OCI-LY7 (cell line): ENCODE data around the gene MAN1A1. TPM values are rescaled to one million over a fixed set of nuclear protein-coding genes. Genes with fewer than 3 reads are reported as not detected.

Source experiments
- BruUV-seq: library from RNA; stranded (reverse); fragments of 400-500 nt; replicated peaks from 2 replicates; lab custom pipeline; 2021; lab: Mats Ljungman, UMichigan
- CTCF ChIA-PET: fragments of 300-600 bp; sonication (Branson Sonifier 250); formaldehyde crosslinking; loops from one replicate; lab custom pipeline; 2022; ENCODE audit warnings: antibody characterized with exemption; ENCODE audit not compliant: unreplicated experiment; lab: Charles Lee
- POLR2A ChIA-PET: fragments of 300-600 bp; sonication (Branson Sonifier 250); formaldehyde crosslinking; loops from one replicate; lab custom pipeline; 2022; ENCODE audit warnings: antibody characterized with exemption; lab: Charles Lee
- DNase-seq: peaks from one replicate; pipeline ENCODE4 v3.0.0-alpha.2; 2015; ENCODE audit warnings: low spot score
- H2AFZ ChIP-seq: fragments of 200-600 bp; sonication (generic), shearing (Covaris generic); 2 replicates; pipeline ENCODE4 v1.6.1; 2014; ENCODE audit warnings: mild to moderate bottlenecking, antibody characterized with exemption, low read length, moderate library complexity
- H3K27ac ChIP-seq: fragments of 200-600 bp; sonication (generic); 2 replicates; pipeline ENCODE4 v1.5.1; 2014; ENCODE audit warnings: mixed run types, low read depth, mild to moderate bottlenecking, moderate library complexity, low read length, inconsistent platforms; ENCODE audit not compliant: poor library complexity, severe bottlenecking
- H3K36me3 ChIP-seq: fragments of 200-600 bp; sonication (generic); 2 replicates; pipeline ENCODE4 v1.6.1; 2014; ENCODE audit warnings: mild to moderate bottlenecking, antibody characterized with exemption, low read length, moderate library complexity, mixed read lengths; ENCODE audit not compliant: insufficient read depth
- H3K4me1 ChIP-seq: fragments of 200-600 bp; sonication (generic); 2 replicates; pipeline ENCODE4 v1.5.1; 2014; ENCODE audit warnings: mild to moderate bottlenecking, low read length; ENCODE audit not compliant: insufficient read depth, poor library complexity, severe bottlenecking
- H3K4me2 ChIP-seq: fragments of 200-600 bp; sonication (generic); 2 replicates; pipeline ENCODE4 v1.6.1; 2014; ENCODE audit warnings: mild to moderate bottlenecking, low read length
- H3K4me3 ChIP-seq: fragments of 200-600 bp; sonication (generic); 2 replicates; pipeline ENCODE4 v1.5.1; 2014; ENCODE audit warnings: mild to moderate bottlenecking, low read depth, low read length; ENCODE audit not compliant: poor library complexity, severe bottlenecking
- H3K79me2 ChIP-seq: fragments of 200-600 bp; sonication (generic); 2 replicates; pipeline ENCODE4 v1.6.1; 2016; ENCODE audit warnings: low read depth, mild to moderate bottlenecking, low read length, moderate library complexity, mixed read lengths; ENCODE audit not compliant: insufficient read depth
- H3K9me2 ChIP-seq: fragments of 200-600 bp; sonication (generic); 2 replicates; pipeline ENCODE4 v1.6.1; 2016; ENCODE audit warnings: mild to moderate bottlenecking, low read length, mixed read lengths; ENCODE audit not compliant: insufficient read depth
- H3K9me3 ChIP-seq: fragments of 200-600 bp; sonication (generic); 2 replicates; pipeline ENCODE4 v1.6.1; 2014; ENCODE audit warnings: mild to moderate bottlenecking, mixed run types, low read length, mixed read lengths
- H4K20me1 ChIP-seq: fragments of 200-600 bp; sonication (generic); 2 replicates; pipeline ENCODE4 v1.6.1; 2014; ENCODE audit warnings: mild to moderate bottlenecking, antibody characterized with exemption, low read length, moderate library complexity, mixed read lengths; ENCODE audit not compliant: insufficient read depth
- CTCF ChIP-seq: fragments of 200-600 bp; sonication (generic); conservative IDR thresholded peaks from 2 replicates; pipeline ENCODE4 v1.5.1; 2014; ENCODE audit warnings: mild to moderate bottlenecking, antibody characterized with exemption, low read length, moderate library complexity, mixed read lengths
- EZH2phosphoT487 ChIP-seq: fragments of 200-600 bp; sonication (generic); IDR thresholded peaks from 2 replicates; pipeline ENCODE4 v1.6.1; 2018; ENCODE audit warnings: low read depth, borderline replicate concordance, mild to moderate bottlenecking, mixed run types, antibody characterized with exemption, low read length, moderate library complexity, mixed read lengths
- intact Hi-C: fragments of 100-400 bp; cut with micrococcal nuclease; formaldehyde crosslinking; loops from one replicate; pipeline ENCODE4 v1.10.0; 2022; ENCODE audit not compliant: unreplicated experiment
- total RNA-seq, 2 experiments: library from RNA; depleted of rRNA in 1 of 2; stranded (reverse); fragments of >200 nt in 1 of 2; shearing (Covaris generic) in 1 of 2; gene quantifications; 2 replicates each; pipeline ENCODE4 v1.2.3, GENCODE V29; 2014 to 2022

Gene MAN1A1
- total RNA-seq, 2 experiments from 2014 or later = 72.4 to 74.3 TPM

GRCh38 chr6:119174879-119175817, 174.4 kb downstream of the MAN1A1 start:
- Histone ChIP-seq H3K79me2 (no peaks in the 10 kb centered on the region), H3K27ac (no peak overlapping the region), H3K4me3 (no peak overlapping the region), H4K20me1 (no peaks in the 10 kb centered on the region), H3K9me3 (no peaks in the 10 kb centered on the region), H2AFZ (no peak overlapping the region), H3K36me3 (peaks cover 49% of the 10 kb centered on the region), H3K4me1 (no peaks in the 10 kb centered on the region), H3K4me2 (no peak overlapping the region), H3K9me2 (no peaks in the 10 kb centered on the region)
- POLR2A ChIA-PET = interaction anchor here (0.7 to 1.0 kb wide), 2 partner anchors 25 to 29 kb away, joined by 3 read pairs; no protein-coding TSS in a partner anchor
- intact Hi-C loops = no loop called here
- no TSS peak for BruUV-seq
- TF ChIP-seq CTCF (no peak), EZH2phosphoT487 (no peak)
- CTCF ChIA-PET = no interaction called here
- no peak for DNase-seq

DNA sequence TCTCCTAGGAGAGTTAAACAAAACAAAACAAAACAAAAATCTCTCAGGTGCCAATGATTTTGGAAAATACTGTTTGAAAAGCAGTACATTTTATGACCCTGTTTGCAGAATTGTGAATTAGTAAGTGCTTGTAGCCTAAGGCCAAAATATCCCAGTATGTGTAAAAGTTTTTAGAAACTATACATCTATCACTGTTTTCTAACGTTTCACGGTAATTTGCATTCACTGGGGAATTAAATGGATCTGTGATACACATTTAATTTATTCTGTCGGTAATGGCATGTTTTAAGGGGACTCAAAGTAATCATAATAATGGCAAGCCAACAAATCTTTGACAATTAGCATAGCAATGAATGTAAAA, 175.5 kb downstream of the MAN1A1 start:
- Histone ChIP-seq H3K4me1 (no peaks in the 10 kb centered on the region), H3K36me3 (peaks cover 38% of the 10 kb centered on the region), H3K9me3 (no peaks in the 10 kb centered on the region), H4K20me1 (no peaks in the 10 kb centered on the region), H3K79me2 (no peaks in the 10 kb centered on the region), H3K4me3 (no peak overlapping the region), H2AFZ (no peak overlapping the region), H3K9me2 (no peaks in the 10 kb centered on the region), H3K4me2 (no peak overlapping the region), H3K27ac (no peak overlapping the region)
- BruUV-seq = TSS peak; percentile 0
- intact Hi-C loops = no loop called here
- CTCF ChIA-PET = no interaction called here
- no peak for DNase-seq
- POLR2A ChIA-PET = interaction anchor here (1.9 kb wide), 1 partner anchor 23 kb away, joined by 4 read pairs; no protein-coding TSS in a partner anchor
- TF ChIP-seq EZH2phosphoT487 = no peak
- TF ChIP-seq CTCF = no peak
